Prostate gland (tissue), 2 donors: ENCODE data around the gene CENPP. TPM values are rescaled to one million over a fixed set of nuclear protein-coding genes. Genes with fewer than 3 reads are reported as not detected.

Experiments
- DNase-seq: peaks from one replicate; pipeline ENCODE4 v3.0.0-alpha.2; 2019; ENCODE audit warnings: low spot score
- H3K27ac ChIP-seq, 2 donors: fragments of 200-600 bp; sonication (generic); 2 replicates each; pipeline ENCODE4 v1.5.1; 2017 to 2019
- H3K27me3 ChIP-seq: fragments of 200-600 bp; sonication (generic); replicated peaks from 2 replicates; pipeline ENCODE4 v1.5.1; 2019; ENCODE audit not compliant: insufficient read depth
- H3K36me3 ChIP-seq, 2 donors: fragments of 200-600 bp; sonication (generic); 1 replicate in 1 of 2; 2 replicates in 1 of 2; pipeline versions ENCODE4 v1.5.1 to v1.8.1; 2017 to 2019
- H3K4me1 ChIP-seq: fragments of 200-600 bp; sonication (generic); replicated peaks from 2 replicates; pipeline ENCODE4 v1.5.1; 2019
- H3K4me3 ChIP-seq, 2 donors: fragments of 200-600 bp; sonication (generic); 2 replicates each; pipeline ENCODE4 v1.5.1; 2017 to 2019
- H3K9me3 ChIP-seq: fragments of 200-600 bp; sonication (generic); 2 replicates; pipeline ENCODE4 v1.5.1; 2017
- POLR2A ChIP-seq: fragments of 450-650 bp; IDR thresholded peaks from one replicate; pipeline ENCODE4 v1.6.1; 2016; ENCODE audit warnings: antibody characterized with exemption, mild to moderate bottlenecking
- POLR2AphosphoS5 ChIP-seq: sonication (generic); formaldehyde crosslinking; IDR thresholded peaks from one replicate; pipeline ENCODE4 v1.6.1; 2017; ENCODE audit warnings: antibody characterized with exemption
- WGBS: methylation state at CpG from one replicate; pipeline ENCODE4 v1.1.5; 2018; 5-methylcytosine and 5-hydroxymethylcytosine counted together
- intact Hi-C: fragments of 100-400 bp; cut with DNase I; formaldehyde crosslinking; loops from one replicate; pipeline ENCODE4 v1.14.2; 2022
- total RNA-seq, 2 donors: library from RNA; depleted of rRNA; stranded (reverse); fragments of >200 nt; gene quantifications; one replicate each; pipeline ENCODE4 v1.1.0, GENCODE V29; 2016
- TF ChIP-seq, protein P1 (sequence below), 4 experiments: fragments of 200-600 bp in 2 of 4; fragments of 450-650 bp in 2 of 4; sonication (generic) in 2 of 4; IDR thresholded peaks; 1 replicate in 3 of 4; 2 replicates in 1 of 4; pipeline ENCODE4 v1.5.1; 2016 to 2019; ENCODE audit warnings: antibody characterized with exemption in 4 of 4, mild to moderate bottlenecking in 2 of 4, moderate library complexity in 2 of 4

Gene CENPP
- total RNA-seq, 2 donors from 2014 or later, result 1.4 to 21.5 TPM

- H3K36me3 ChIP-seq, result no peaks in the 10 kb centered on the region
- intact Hi-C loops, result no loop called here
Measured at GRCh38 chr9:92380603-92381002, 54.9 kb downstream of the CENPP start.

GRCh38 chr9:92381775-92382174 lies 56.0 kb downstream of the CENPP start:
- Histone ChIP-seq H3K4me3 (no peak overlapping the region), H3K36me3 (no peaks in the 10 kb centered on the region), H3K27me3 (no peaks in the 10 kb centered on the region), H3K4me1 (no peaks in the 10 kb centered on the region), H3K27ac (no peak overlapping the region), H3K9me3 (no peaks in the 10 kb centered on the region)
- no peak for DNase-seq
- WGBS, result 96% methylated on average over 2 of the region's 2 CpGs
- intact Hi-C loops, result no loop called here
- no peak for TF ChIP-seq POLR2A
- TF ChIP-seq, protein P1, sequence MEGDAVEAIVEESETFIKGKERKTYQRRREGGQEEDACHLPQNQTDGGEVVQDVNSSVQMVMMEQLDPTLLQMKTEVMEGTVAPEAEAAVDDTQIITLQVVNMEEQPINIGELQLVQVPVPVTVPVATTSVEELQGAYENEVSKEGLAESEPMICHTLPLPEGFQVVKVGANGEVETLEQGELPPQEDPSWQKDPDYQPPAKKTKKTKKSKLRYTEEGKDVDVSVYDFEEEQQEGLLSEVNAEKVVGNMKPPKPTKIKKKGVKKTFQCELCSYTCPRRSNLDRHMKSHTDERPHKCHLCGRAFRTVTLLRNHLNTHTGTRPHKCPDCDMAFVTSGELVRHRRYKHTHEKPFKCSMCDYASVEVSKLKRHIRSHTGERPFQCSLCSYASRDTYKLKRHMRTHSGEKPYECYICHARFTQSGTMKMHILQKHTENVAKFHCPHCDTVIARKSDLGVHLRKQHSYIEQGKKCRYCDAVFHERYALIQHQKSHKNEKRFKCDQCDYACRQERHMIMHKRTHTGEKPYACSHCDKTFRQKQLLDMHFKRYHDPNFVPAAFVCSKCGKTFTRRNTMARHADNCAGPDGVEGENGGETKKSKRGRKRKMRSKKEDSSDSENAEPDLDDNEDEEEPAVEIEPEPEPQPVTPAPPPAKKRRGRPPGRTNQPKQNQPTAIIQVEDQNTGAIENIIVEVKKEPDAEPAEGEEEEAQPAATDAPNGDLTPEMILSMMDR (IDR thresholded peaks at IDR 0.05), result no peak
- no peak for TF ChIP-seq POLR2AphosphoS5

More at GRCh38 chr9:92380603-92381002, 54.9 kb downstream of the CENPP start:
- TF ChIP-seq POLR2A (no peak), POLR2AphosphoS5 (no peak)
- TF ChIP-seq, protein P1 (IDR thresholded peaks at IDR 0.05), result no peak
- DNase-seq, result no peak
- no peak overlapping the region for H3K27ac ChIP-seq
- no peaks in the 10 kb centered on the region for H3K9me3 ChIP-seq
- no peaks in the 10 kb centered on the region for H3K27me3 ChIP-seq
- H3K4me3 ChIP-seq, result no peak overlapping the region
- no peaks in the 10 kb centered on the region for H3K4me1 ChIP-seq
- 97% methylated on average over 2 of the region's 2 CpGs for WGBS

DNA sequence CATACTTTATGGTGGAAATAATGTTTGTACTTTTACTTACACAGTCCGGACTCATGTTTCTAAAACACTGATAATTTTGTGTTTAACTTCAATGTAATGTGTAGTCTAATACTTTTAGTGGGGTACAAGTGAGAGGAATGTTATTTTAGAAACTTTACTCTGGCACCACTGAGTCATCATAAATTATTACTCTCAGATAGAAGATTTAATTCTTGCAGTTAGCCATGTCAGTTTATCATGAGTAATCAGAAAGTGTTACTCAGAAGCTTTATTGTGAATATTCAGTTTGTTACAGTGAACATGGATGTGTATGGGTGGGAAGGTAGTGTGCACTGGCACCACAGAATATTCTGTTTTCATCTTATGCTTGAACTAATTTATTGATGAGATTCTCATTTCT lies 58.6 kb downstream of the CENPP start:
- TF ChIP-seq, protein P1 (IDR thresholded peaks at IDR 0.05), result no peak
- TF ChIP-seq POLR2A, result no peak
- TF ChIP-seq POLR2AphosphoS5, result no peak
- DNase-seq, result no peak
- WGBS, result 77% methylated on average over 1 of the region's 1 CpG
- no peak overlapping the region for H3K27ac ChIP-seq
- no peak overlapping the region for H3K4me3 ChIP-seq
- H3K4me1 ChIP-seq, result no peaks in the 10 kb centered on the region
- H3K9me3 ChIP-seq, result no peaks in the 10 kb centered on the region
- intact Hi-C loops, result no loop called here
- no peaks in the 10 kb centered on the region for H3K27me3 ChIP-seq
- no peaks in the 10 kb centered on the region for H3K36me3 ChIP-seq

GRCh38 chr9:92385001-92385400 lies 59.2 kb downstream of the CENPP start:
- H3K36me3 ChIP-seq, result no peaks in the 10 kb centered on the region
- H3K27me3 ChIP-seq, result no peaks in the 10 kb centered on the region
- no peak overlapping the region for H3K4me3 ChIP-seq
- WGBS, result 68% methylated on average over 3 of the region's 3 CpGs
- H3K27ac ChIP-seq, result no peak overlapping the region
- intact Hi-C loops, result no loop called here
- no peak for TF ChIP-seq POLR2AphosphoS5
- TF ChIP-seq, protein P1 (IDR thresholded peaks at IDR 0.05), result no peak
- TF ChIP-seq POLR2A, result no peak
- DNase-seq, result no peak
- no peaks in the 10 kb centered on the region for H3K9me3 ChIP-seq
- H3K4me1 ChIP-seq, result no peaks in the 10 kb centered on the region

DNA sequence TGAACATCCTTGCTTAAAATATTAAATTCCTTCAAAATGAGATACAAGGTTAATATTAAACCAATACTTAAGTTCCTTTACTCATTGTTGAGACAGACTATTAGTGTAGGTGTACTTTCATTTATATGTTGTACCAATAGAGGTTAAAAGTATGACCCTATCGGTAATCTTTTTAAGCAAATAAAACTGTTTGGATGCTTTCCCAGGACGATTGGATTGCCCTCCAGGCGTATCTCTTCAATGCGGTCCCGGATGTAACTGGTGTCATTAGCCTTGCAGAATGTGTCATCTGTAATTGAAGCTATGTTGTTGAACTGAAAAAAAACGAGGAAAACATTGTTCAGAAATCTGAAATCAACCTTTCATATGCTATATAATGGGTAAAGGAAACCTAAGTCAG lies 59.7 kb downstream of the CENPP start:
- TF ChIP-seq POLR2A, result no peak
- TF ChIP-seq, protein P1 (IDR thresholded peaks at IDR 0.05), result no peak
- TF ChIP-seq POLR2AphosphoS5, result no peak
- Histone ChIP-seq H3K4me1 (no peaks in the 10 kb centered on the region), H3K36me3 (no peaks in the 10 kb centered on the region), H3K4me3 (no peak overlapping the region), H3K27me3 (no peaks in the 10 kb centered on the region), H3K27ac (no peak overlapping the region), H3K9me3 (no peaks in the 10 kb centered on the region)
- intact Hi-C loops, result no loop called here
- no peak for DNase-seq
- WGBS, result 56% methylated on average over 6 of the region's 6 CpGs
